Measurements from ENCODE around the gene INTS3.

Gene INTS3, protein sequence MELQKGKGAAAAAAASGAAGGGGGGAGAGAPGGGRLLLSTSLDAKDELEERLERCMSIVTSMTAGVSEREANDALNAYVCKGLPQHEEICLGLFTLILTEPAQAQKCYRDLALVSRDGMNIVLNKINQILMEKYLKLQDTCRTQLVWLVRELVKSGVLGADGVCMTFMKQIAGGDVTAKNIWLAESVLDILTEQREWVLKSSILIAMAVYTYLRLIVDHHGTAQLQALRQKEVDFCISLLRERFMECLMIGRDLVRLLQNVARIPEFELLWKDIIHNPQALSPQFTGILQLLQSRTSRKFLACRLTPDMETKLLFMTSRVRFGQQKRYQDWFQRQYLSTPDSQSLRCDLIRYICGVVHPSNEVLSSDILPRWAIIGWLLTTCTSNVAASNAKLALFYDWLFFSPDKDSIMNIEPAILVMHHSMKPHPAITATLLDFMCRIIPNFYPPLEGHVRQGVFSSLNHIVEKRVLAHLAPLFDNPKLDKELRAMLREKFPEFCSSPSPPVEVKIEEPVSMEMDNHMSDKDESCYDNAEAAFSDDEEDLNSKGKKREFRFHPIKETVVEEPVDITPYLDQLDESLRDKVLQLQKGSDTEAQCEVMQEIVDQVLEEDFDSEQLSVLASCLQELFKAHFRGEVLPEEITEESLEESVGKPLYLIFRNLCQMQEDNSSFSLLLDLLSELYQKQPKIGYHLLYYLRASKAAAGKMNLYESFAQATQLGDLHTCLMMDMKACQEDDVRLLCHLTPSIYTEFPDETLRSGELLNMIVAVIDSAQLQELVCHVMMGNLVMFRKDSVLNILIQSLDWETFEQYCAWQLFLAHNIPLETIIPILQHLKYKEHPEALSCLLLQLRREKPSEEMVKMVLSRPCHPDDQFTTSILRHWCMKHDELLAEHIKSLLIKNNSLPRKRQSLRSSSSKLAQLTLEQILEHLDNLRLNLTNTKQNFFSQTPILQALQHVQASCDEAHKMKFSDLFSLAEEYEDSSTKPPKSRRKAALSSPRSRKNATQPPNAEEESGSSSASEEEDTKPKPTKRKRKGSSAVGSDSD

DNA sequence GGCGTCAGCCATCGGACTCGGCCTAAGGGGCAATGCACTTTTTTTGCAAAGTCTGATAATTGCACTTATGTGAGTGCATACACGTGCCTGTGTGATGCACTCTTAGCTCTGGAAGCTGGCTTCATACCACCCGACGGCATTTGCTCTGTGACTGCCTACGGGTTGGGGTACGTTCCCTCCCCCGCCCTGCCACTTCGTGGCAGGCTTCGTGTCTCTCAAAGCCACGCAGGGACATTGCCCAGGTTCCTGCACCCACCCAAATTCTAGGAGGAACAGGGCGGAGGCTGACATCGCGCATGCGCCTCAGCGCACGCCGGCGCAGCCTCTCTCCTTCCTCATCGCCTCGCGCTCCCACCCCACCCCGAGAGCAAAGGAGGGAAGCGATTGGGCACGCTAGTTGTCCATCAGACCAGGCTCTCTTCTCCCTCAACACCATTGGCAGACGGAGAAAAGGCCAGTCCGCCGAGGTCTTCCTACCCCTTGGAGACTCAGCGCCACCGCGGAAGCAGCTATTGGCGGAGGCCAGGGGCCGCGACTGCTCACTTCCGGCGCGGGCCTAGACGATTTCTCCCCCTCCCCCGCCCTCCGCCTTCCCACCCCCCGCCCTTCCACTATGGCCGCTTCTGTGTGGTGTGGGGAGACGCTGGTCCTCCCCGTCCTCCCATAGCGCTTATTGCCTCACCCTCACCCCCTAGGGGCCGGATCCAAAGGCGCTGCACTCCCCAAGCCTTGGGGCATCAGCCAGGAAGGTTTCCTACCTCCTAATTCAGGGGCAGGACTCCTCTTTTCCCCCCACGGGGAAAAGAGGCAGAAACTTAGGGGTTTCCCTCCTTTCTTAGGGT lies at the start of gene INTS3:
TSS of gene INTS3 (plus strand) at position 588 of the 842 bp plus-strand sequence. CDS start 585 bp downstream, outside the sequence.
- DNase-seq = peak; percentile 100

DNA sequence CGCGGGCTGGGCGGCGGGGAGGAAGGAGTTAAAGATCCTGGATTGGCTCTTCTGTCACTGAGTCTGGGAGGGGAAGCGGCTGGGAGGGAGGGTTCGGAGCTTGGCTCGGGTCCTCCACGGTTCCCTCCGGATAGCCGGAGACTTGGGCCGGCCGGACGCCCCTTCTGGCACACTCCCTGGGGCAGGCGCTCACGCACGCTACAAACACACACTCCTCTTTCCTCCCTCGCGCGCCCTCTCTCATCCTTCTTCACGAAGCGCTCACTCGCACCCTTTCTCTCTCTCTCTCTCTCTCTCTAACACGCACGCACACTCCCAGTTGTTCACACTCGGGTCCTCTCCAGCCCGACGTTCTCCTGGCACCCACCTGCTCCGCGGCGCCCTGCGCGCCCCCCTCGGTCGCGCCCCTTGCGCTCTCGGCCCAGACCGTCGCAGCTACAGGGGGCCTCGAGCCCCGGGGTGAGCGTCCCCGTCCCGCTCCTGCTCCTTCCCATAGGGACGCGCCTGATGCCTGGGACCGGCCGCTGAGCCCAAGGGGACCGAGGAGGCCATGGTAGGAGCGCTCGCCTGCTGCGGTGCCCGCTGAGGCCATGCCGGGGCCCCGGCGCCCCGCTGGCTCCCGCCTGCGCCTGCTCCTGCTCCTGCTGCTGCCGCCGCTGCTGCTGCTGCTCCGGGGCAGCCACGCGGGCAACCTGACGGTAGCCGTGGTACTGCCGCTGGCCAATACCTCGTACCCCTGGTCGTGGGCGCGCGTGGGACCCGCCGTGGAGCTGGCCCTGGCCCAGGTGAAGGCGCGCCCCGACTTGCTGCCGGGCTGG lies 49.1 kb upstream of the INTS3 start, which contains the start of gene NPR1:
TSS of gene NPR1 (plus strand) at position 170 of the 818 bp plus-strand sequence. CDS start at position 591, 421 bp downstream.
- no peak for DNase-seq

DNA sequence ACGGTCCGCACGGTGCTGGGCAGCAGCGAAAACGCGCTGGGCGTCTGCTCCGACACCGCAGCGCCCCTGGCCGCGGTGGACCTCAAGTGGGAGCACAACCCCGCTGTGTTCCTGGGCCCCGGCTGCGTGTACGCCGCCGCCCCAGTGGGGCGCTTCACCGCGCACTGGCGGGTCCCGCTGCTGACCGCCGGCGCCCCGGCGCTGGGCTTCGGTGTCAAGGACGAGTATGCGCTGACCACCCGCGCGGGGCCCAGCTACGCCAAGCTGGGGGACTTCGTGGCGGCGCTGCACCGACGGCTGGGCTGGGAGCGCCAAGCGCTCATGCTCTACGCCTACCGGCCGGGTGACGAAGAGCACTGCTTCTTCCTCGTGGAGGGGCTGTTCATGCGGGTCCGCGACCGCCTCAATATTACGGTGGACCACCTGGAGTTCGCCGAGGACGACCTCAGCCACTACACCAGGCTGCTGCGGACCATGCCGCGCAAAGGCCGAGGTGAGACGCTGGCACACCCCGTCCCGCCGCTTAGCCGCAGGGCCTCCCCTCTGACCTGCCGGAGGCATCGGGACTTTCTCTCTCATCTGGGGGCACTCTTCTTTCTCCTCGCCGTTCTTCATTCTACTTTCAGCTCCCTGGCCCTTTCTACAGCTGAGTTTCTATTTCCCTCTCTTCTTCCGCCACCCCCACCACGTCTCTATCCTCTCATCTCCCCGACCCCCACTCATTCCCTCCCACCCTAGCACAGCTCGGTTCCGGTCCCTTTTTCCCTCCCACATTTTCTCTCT lies 48.3 kb upstream of the INTS3 start:
- DNase-seq = no peak

DNA sequence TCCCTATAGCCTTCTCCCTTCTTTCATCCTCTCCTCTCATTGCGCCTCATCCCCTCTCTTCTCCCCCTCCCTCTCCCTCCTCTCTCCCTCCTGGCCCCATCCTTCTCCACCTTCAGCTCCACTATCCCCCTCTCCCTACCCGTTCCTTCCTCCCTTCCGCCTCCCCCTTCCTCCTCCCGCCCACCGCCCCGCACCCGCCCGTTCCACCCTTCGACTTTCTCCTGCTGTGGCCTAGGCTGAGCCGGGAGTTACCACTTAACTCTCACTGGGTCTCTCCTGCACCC lies 47.8 kb upstream of the INTS3 start:
- no peak for DNase-seq

DNA sequence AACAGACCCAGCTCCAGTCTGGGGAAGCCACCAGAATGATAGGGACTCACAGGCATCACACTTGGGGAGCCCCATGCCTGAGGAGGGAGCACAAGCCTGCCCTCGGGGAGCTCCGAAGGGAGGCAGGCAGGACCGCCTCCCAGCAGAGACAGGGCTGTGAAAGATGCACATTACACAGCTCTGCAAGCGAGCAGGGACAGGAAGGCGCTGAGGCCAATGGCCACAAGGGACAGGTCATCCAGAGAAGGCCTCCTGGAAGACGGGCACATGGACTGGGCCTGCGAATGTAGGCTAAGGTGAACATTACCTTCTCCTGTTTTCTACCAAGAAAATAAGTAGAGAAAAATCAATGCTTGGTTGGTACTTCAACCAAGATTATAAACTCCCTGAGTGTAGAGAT lies 45.1 kb upstream of the INTS3 start:
- DNase-seq = no peak

DNA sequence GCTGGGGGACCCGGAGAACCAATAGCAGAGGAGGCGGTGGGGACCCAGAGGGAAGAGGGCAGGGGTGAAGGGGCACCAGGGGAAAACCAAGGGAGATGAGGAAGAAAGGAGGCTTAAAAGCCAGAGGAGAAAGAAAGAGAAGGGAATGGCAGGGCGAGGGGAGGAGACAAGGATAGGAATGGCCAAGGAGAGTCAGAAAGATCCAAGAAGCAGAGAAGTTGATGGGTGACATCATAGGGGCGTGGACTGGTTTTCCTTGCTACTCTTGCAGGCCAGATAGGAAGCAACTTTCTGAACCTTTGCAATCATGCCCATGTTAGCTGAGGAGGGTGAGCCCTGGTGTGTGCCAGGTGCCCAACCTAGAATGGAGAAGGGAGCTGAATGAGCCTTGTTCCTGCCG lies 44.0 kb upstream of the INTS3 start:
- DNase-seq = no peak

DNA sequence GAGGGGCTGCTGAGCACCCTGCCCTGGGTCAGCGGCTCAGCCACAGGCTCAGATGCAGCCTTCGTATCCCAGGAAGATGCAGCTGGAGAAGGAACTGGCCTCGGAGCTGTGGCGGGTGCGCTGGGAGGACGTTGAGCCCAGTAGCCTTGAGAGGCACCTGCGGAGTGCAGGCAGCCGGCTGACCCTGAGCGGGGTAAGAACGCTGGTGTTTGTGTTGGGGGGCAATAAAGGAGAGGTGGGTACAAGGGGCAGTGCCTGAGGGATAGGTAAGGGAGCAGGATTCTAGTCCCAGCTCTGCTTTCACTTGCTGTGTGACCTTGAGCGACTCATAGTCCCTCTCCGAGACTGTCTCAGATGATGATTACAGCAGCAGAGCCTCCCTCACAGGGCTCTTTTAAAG lies 43.0 kb upstream of the INTS3 start:
- no peak for DNase-seq

DNA sequence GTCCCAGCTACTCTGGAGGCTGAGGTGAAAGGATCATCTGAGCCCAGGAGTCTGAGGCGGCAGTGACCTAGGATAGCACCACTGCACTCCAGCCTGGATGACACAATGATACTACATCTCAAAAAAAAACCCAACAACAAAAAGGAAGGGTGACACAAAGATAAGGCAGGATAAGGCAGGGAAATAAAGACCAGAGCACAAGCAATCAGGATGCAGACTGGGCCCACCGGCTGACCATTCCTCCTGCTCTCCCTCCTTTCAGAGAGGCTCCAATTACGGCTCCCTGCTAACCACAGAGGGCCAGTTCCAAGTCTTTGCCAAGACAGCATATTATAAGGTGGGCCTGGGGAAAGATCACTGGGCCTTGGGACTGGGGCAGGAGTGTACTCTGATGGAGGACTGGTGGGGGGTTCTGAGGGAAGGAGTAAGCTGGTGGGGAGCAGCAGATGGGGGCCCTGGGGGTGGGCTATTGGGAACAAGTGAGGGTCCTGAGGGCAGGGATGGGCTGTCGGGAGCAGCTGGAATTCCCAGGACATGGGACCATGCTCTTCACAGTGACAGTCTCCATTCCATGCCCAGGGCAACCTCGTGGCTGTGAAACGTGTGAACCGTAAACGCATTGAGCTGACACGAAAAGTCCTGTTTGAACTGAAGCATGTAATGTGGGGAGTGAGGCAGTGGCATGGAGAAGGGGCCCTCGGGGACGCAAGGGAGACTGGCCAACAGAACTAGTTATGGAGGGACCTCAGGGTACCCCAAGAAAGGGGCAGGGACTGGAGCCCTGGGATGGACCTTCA lies 42.1 kb upstream of the INTS3 start:
- DNase-seq = no peak

DNA sequence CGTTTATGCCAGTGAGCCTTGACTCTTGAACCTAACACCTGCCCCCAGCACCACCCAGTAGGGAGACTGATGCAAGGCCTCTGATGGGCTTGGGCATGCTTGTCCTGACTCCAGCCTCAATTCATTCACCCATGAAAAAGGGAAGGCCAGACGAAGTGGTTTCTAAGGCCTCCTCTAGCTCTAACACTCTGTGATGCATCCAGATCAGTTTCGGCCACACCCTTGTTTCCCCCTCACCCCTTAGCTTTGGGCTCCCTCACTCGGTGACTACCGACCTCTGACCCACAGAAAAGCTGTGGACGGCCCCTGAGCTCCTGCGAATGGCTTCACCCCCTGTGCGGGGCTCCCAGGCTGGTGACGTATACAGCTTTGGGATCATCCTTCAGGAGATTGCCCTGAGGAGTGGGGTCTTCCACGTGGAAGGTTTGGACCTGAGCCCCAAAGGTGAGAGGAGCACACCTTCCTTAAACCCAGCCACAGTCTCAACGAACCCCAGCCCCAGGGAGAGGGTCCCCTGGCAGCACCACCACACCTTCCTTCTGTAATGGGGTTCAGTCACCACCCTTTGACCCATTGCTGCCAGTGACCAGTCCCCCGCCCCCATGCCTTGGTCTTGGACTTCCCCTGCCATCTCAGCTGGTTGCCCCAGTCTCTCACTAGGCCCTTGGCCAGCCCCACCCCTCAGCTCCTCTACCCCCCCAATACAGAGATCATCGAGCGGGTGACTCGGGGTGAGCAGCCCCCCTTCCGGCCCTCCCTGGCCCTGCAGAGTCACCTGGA lies 40.3 kb upstream of the INTS3 start:
- no peak for DNase-seq

DNA sequence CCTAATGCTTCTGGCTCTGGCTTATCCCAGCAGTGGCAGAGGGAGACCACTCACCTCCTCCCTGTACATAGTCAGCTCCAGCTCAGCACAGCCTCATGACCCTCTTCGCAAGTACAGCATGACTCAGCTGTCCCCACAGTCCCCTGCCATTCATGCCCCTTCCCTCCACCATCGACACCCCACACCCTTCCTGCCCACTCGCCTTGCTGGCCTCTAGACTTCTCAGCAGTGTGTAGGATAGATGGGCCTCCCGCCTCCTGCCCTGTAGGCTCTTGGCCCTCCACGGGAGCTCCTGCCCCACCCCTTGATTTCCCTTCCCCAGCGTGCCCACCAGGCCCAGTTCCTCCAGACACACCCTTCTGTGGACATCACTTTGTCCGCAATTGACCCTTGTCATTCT lies 39.6 kb upstream of the INTS3 start:
- DNase-seq = no peak

DNA sequence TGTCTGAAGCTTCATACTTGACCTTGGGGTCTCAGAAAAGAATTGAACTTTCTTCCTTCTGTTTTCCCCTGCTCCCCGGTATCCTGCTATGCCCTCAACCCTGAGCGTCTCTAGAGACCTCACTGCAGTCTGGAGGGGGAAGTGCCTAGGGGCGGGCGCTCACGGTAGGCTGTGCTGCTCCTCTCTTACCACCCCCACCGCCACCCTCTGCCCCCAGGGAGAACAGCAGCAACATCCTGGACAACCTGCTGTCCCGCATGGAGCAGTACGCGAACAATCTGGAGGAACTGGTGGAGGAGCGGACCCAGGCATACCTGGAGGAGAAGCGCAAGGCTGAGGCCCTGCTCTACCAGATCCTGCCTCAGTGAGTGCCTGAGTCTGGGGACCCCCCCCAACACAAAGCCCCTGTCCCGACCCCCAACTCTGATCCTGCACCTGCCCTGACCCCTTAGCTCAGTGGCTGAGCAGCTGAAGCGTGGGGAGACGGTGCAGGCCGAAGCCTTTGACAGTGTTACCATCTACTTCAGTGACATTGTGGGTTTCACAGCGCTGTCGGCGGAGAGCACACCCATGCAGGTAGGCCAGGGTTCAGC lies 39.0 kb upstream of the INTS3 start:
- no peak for DNase-seq

DNA sequence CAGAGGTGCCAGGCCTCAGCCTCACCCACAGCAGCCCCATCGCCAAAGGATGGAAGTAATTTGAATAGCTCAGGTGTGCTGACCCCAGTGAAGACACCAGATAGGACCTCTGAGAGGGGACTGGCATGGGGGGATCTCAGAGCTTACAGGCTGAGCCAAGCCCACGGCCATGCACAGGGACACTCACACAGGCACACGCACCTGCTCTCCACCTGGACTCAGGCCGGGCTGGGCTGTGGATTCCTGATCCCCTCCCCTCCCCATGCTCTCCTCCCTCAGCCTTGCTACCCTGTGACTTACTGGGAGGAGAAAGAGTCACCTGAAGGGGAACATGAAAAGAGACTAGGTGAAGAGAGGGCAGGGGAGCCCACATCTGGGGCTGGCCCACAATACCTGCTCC lies 34.4 kb upstream of the INTS3 start:
- no peak for DNase-seq

DNA sequence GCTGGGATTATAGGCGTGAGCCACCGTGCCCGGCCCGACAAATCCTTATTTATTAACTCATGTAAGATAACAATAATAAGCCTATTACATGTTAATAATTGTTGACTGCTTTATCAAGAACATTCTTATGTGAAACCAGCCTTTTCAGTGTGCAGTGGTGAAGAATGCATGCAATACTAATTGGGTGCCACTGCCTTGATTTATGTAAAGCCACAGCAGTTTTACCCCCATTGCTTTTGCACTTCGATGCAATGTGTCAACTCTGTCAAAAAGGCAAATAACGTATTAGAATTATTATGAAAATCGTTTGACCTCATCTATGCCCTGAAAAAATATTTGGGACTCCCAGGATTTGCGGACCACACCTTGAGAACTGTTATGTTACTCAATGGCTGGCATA lies 31.1 kb upstream of the INTS3 start:
- no peak for DNase-seq

DNA sequence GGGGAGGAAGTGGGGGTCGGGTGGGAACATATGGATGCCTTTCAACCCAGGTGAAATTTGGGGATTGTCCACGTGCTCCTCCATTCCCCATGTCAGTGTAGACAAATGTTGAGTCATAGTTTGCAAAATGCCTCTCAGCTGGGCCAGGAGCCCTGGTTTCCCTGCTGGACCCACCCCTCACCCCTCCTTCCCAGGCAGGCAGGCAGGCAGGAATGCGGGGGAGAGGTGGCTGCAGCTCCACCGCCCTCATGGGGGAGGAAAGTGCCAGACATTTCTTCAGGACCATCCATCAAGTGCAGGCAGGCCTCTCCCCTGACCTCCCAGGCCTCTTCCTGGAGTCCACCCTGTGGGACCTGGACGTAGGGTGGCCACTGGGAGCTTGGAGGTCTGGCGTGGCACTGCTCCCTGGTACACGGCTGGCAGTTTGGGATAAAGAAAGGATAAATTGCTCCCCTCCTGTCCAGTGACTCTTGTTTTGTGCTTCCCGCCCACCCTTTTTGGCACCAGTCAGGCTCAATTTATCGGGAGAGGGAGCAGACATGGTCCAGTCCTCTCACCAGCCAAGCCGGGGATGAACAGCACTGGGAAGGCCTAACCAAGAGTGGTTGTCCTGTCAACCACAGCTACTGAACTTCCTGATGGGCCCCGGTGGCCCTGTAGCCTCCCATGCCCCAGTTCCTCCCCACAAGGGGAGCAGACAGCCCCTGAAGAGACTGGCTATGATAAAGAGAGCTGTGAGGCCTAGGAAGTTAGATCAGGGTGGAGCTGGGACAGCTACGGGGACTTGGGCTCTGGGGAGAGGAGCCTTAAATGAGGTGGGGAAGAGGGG lies 30.4 kb upstream of the INTS3 start:
- DNase-seq = no peak

DNA sequence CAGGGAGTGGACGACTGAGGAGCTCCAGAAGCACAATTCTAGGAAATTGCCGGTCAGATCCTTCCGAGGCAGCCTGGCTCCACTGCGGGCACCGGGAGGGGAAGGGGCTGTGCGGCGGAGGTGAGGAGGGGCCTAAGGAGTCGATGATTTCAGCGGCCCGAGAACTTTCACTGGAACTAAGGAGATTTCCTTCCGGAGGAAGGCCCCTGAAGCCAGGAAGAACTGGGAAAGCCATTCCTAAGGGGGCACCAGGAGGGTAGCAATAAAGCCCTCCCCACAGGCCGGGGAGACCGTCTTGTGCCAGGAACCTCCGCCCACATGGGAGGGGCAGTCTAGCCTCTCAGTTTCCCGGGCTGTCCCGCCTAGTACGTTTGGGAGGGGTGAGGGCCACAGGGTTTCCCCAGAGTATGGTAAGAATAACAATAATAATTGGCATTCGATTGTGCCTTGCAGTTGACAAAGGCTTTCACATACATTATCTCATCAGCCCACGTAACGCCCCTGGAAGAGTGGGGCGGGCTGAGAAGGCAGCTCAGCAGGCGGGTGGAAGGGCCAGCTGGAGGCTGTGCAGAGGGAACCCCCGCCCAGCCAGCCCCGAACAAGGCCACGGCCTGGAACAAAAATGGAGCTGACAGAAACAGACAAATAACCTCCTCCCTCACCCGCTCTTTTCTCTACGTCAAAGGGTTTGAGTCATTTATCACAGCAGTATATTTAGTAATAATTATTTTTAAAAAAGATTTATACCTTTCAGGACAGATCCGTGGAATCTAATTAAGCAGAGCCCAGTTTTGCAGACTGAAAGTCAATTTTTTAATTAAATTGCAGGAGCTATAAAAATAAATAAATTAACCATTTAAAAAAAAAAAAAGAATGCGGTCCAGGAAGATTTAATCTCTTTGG lies 29.6 kb upstream of the INTS3 start:
- no peak for DNase-seq

DNA sequence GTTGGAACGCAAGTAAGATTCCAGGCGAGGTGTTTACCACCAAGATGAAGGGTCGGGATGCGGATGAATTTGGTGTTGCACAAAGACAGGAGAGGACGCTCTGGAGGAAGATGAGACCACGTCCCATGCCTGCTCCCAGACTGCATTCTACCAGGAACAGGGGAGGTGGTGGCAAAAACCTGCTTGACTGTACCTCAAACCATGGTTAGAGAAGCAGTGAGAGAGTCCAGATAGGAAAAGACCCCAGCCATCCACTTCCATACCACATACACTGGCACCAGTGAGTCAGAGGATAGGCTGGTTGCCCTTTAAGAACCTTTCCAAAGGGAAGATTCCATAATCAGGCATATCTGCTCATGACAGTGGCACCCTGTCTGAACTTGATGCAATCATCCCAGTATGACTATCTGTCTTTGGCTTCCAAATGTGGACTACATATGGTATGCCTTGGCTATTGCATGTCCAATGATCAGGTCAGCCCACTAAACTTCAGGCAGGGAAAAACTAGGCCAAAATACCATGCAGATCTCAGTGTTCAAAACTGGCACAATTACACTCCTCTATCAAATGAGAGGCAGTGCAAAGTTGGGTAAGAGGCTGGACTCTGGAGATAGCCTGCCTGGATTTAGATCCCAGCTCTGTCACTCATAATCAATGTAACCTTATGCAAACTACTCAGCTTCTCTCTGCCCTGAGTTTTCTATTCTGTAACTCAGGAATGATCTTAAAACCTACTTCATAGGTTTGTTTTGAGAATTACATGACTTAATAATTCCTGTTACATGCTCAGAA lies 28.7 kb upstream of the INTS3 start:
- DNase-seq = no peak

Data from CD4-positive, alpha-beta T cell treated with Interleukin-21 for 1 hour (primary cell).